Breast epithelium (tissue), 4 donors: ENCODE results near the gene TBC1D22B. TPM values are rescaled to one million over a fixed set of nuclear protein-coding genes. Genes with fewer than 3 reads are reported as not detected.

ENCODE experiments used
- DNase-seq, 2 donors: peaks; one replicate each; pipeline ENCODE4 v3.0.0-alpha.2; 2019; ENCODE audit warnings: low spot score in 2 of 2
- H3K27ac ChIP-seq, 2 donors: fragments of 200-600 bp; sonication (generic) in 1 of 2; one replicate each; pipeline ENCODE4 v1.5.1; 2016 to 2019; ENCODE audit warnings: mild to moderate bottlenecking in 1 of 2
- H3K27me3 ChIP-seq, 2 donors: fragments of 200-600 bp; sonication (generic) in 1 of 2; one replicate each; pipeline versions ENCODE4 v1.5.1 to v1.6.0; 2017 to 2019; ENCODE audit warnings: control low read depth in 1 of 2, mild to moderate bottlenecking in 1 of 2
- H3K36me3 ChIP-seq: fragments of 200-600 bp; one replicate; pipeline ENCODE4 v1.5.1; 2019
- H3K4me1 ChIP-seq, 2 donors: fragments of 200-600 bp; sonication (generic); one replicate each; pipeline ENCODE4 v1.5.1; 2016 to 2019; ENCODE audit warnings: control low read depth in 1 of 2
- H3K4me3 ChIP-seq, 3 donors: fragments of 200-600 bp; sonication (generic); 1 replicate in 2 of 3; 2 replicates in 1 of 3; pipeline ENCODE4 v1.5.1; 2016 to 2019; ENCODE audit warnings: mild to moderate bottlenecking in 3 of 3, moderate library complexity in 2 of 3
- H3K9me3 ChIP-seq, 2 donors: fragments of 200-600 bp; sonication (generic) in 1 of 2; one replicate each; pipeline ENCODE4 v1.5.1; 2016 to 2019; ENCODE audit warnings: control low read depth in 1 of 2
- POLR2A ChIP-seq: fragments of 450-650 bp; IDR thresholded peaks from one replicate; pipeline ENCODE4 v1.6.1; 2016; ENCODE audit warnings: antibody characterized with exemption, mild to moderate bottlenecking, moderate library complexity
- POLR2AphosphoS5 ChIP-seq, 3 donors: sonication (generic); formaldehyde crosslinking; IDR thresholded peaks; one replicate each; pipeline ENCODE4 v1.6.1; 2017; ENCODE audit warnings: antibody characterized with exemption in 3 of 3
- intact Hi-C: fragments of 100-400 bp; cut with DNase I; formaldehyde crosslinking; loops from one replicate; pipeline ENCODE4 v1.15.1; 2023; ENCODE audit warnings: low total_unique reads
- total RNA-seq, 3 donors: library from RNA; depleted of rRNA; stranded (reverse); fragments of >200 nt; gene quantifications; one replicate each; pipeline ENCODE4 v1.1.0, GENCODE V29; 2016
- TF ChIP-seq, protein P1 (sequence below), 3 donors: fragments of 450-650 bp; IDR thresholded peaks; one replicate each; pipeline ENCODE4 v1.5.1; 2016 to 2017; ENCODE audit warnings: antibody characterized with exemption in 3 of 3, mild to moderate bottlenecking in 3 of 3, moderate library complexity in 3 of 3

TBC1D22B gene
- total RNA-seq, 3 donors from 2014 or later, result 5.8 to 12.4 (median 8.8) TPM

DNA sequence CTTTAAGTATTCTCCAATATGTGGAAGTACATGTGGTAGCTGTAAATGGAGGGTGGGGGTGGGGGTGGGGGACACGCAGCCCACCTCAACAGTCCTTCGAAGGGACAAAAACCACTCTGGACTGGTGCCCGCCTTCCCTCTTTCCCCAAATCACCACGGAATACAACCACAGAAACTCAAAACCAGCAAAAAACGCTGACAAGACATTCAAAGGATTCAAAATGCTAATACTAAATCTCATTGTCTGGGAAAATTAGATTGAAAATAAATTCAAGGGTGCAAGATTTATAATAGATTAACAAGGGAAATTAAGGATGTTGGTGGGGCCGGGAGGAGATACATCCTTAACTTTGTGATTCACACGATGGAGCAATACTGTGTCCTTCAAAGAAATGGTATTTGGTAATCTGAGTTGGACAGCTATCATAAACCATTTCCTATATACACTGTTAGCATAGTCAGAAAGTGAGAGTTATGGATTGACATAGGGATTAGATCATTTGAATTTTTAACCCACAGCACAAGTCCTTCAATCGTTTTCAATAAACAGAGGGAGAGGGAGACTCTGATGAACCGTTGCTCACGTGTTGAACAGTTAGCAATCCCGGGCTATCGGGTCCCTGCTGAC, 766 bp upstream of the TBC1D22B start:
- TF ChIP-seq POLR2AphosphoS5 (IDR thresholded peaks at IDR 0.05), result no peak
- no peak for TF ChIP-seq POLR2A
- TF ChIP-seq, protein P1, sequence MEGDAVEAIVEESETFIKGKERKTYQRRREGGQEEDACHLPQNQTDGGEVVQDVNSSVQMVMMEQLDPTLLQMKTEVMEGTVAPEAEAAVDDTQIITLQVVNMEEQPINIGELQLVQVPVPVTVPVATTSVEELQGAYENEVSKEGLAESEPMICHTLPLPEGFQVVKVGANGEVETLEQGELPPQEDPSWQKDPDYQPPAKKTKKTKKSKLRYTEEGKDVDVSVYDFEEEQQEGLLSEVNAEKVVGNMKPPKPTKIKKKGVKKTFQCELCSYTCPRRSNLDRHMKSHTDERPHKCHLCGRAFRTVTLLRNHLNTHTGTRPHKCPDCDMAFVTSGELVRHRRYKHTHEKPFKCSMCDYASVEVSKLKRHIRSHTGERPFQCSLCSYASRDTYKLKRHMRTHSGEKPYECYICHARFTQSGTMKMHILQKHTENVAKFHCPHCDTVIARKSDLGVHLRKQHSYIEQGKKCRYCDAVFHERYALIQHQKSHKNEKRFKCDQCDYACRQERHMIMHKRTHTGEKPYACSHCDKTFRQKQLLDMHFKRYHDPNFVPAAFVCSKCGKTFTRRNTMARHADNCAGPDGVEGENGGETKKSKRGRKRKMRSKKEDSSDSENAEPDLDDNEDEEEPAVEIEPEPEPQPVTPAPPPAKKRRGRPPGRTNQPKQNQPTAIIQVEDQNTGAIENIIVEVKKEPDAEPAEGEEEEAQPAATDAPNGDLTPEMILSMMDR (IDR thresholded peaks at IDR 0.05), result no peak
- H3K27ac ChIP-seq, result peak overlapping the region; percentile 91 to 93
- intact Hi-C loops, result no loop called here

DNA sequence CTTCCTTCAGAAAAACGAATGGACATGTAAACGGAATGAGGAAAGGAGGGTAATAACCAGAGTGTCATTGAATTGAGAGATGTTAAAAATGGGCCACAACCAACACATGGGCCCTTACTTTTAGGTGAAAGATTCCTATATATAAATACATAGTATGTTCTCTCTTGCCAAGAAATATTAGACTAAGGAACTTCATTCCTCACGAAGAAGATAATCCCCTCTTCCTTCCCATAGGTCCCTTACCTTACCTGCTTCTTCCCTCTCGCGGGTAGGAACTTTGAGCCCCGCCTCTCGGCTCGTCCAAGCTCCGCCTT, 295 bp upstream of the TBC1D22B start:
- TF ChIP-seq, protein P1 (IDR thresholded peaks at IDR 0.05), result no peak
- TF ChIP-seq POLR2AphosphoS5 (IDR thresholded peaks at IDR 0.05) (no peak), POLR2A (no peak)
- H3K4me3 ChIP-seq, result peak overlapping the region; percentile 70 to 93 (median 84)
- peak overlapping the region; percentile 91 to 93 for H3K27ac ChIP-seq
- H3K27me3 ChIP-seq, result no peaks in the 10 kb centered on the region
- H3K36me3 ChIP-seq, result no peaks in the 10 kb centered on the region
- peaks cover 0 to 4% of the 10 kb centered on the region in 2 donors for H3K4me1 ChIP-seq
- intact Hi-C loops, result no loop called here
- H3K9me3 ChIP-seq, result no peaks in the 10 kb centered on the region
- DNase-seq, result no peak

More for the DNA sequence above, 766 bp upstream of the TBC1D22B start:
- Histone ChIP-seq H3K9me3 (no peaks in the 10 kb centered on the region), H3K27me3 (no peaks in the 10 kb centered on the region), H3K36me3 (no peaks in the 10 kb centered on the region), H3K4me3 (peak overlapping the region; percentile 70 to 93 (median 84)), H3K4me1 (peaks cover 0 to 4% of the 10 kb centered on the region in 2 donors)
- DNase-seq, result no peak

DNA sequence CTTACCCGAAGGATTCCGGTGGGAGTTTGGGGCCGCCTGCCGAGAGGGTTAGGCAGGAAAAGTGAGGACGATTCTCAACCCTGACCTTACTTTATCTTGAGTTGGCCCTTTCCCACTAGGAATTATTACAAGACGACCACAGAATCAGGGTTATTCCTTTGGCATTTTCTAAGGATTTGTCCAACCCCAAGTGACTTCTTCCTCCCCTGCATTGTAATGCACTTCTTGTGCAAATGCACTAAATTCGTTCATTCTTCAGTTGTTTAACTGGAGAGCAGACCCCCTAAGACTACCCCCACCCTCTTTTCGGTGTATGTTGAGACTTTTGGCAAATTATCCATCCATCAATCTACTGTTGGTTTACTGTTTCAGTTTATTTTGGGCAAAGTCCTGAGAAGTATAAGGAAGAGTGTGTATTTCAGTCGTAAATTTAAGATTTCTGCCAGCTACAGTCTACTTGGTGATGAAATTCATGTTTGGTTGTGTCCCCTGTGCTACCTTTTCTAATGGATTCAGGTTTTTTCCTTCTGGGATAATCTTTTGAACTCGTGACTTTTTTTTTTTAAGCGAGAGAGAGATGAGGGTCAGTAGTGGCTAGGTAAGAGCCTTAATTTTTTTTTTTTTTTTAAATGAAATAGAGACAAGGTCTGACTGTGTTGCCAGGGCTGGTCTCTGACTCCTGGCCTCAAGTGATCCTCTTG, 983 bp downstream of the TBC1D22B start:
- DNase-seq, result no peak
- TF ChIP-seq POLR2A (no peak), POLR2AphosphoS5 (IDR thresholded peaks at IDR 0.05) (no peak)
- TF ChIP-seq, protein P1 (IDR thresholded peaks at IDR 0.05), result no peak
- H3K9me3 ChIP-seq, result no peaks in the 10 kb centered on the region
- H3K27ac ChIP-seq, result peak overlapping the region; percentile 91 to 93
- H3K36me3 ChIP-seq, result no peaks in the 10 kb centered on the region
- no peaks in the 10 kb centered on the region for H3K27me3 ChIP-seq
- H3K4me3 ChIP-seq, result peak overlapping the region; percentile 70 to 93 (median 84)
- peaks cover 0 to 4% of the 10 kb centered on the region in 2 donors for H3K4me1 ChIP-seq
- intact Hi-C loops, result no loop called here

DNA sequence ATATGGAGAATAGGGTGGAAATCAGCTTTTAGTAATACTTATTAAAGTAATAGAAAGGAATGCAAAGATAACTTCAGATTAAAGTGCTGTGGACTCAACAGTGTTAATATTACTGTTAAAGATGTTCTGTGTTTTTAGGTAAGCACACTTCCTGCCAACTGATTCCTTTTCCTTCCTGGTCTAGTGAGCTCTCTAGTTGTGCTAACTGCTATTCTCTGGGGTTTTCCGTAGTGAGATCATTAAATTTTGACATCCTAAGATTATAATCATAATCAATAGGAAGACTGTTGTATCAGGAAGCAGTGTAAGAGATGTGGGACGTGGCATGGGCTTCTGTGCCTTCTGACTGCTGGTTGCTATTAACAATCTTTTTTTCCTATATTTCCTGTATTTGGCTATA, 1.6 kb downstream of the TBC1D22B start:
- Histone ChIP-seq H3K27me3 (no peaks in the 10 kb centered on the region), H3K4me3 (no peak overlapping the region), H3K27ac (no peak overlapping the region), H3K4me1 (peaks cover 0 to 4% of the 10 kb centered on the region in 2 donors), H3K36me3 (no peaks in the 10 kb centered on the region), H3K9me3 (no peaks in the 10 kb centered on the region)
- intact Hi-C loops, result no loop called here
- no peak for DNase-seq
- no peak for TF ChIP-seq POLR2A
- no peak for TF ChIP-seq POLR2AphosphoS5 (IDR thresholded peaks at IDR 0.05)
- TF ChIP-seq, protein P1 (IDR thresholded peaks at IDR 0.05), result no peak

DNA sequence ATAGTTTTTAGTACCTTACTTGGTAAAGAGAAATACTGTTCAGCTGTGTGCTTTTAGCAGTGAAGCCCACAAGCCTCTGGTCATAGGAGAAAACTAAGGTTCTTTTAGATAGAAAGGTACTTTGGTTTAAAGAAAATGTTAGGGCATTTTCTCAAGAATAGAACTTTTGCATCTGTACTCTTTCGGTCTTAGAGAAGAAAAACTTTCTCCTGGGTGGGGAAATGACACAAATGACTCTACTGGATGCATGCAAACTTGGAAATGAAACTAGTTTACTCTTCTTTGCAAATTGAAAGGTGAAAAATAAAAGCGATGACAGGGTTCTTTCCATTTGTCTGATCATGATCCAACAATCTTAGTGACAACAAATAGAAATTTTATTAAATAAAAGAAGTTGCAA, 2.5 kb downstream of the TBC1D22B start:
- no peak for DNase-seq
- H3K27ac ChIP-seq, result no peak overlapping the region
- H3K4me1 ChIP-seq, result peaks cover 0 to 4% of the 10 kb centered on the region in 2 donors
- no peaks in the 10 kb centered on the region for H3K27me3 ChIP-seq
- H3K9me3 ChIP-seq, result no peaks in the 10 kb centered on the region
- intact Hi-C loops, result no loop called here
- TF ChIP-seq POLR2A (no peak), POLR2AphosphoS5 (IDR thresholded peaks at IDR 0.05) (no peak)
- TF ChIP-seq, protein P1 (IDR thresholded peaks at IDR 0.05), result no peak
- H3K36me3 ChIP-seq, result no peaks in the 10 kb centered on the region
- no peak overlapping the region for H3K4me3 ChIP-seq
